ENCODE measurements around the gene CTDSP1. TPM values are rescaled to one million over a fixed set of nuclear protein-coding genes. Genes with fewer than 3 reads are reported as not detected.

CTDSP1 gene
- total and polyA plus RNA-seq, 4 donors: 38.3 to 76.5 (median 56.6) TPM

DNA sequence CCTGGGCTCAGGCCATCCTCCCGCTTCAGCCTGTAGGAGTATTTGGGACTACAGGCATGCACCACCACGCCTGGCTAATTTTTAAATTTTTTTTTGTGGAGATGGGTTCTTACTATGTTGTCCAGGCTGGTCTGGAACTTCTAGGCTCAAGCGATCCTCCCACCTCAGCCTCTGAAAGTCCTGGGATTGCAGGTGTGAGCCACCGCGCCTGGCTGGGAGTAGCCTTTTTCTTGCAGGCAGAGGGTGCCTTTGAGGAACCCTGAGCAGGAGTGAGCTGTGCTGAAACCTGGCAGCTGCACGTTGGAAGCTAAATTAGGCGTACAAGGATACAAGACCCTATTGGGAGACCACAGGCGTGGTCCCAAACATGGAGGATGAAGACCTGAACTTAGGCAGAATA is 8.0 kb downstream of the CTDSP1 start:
- H3K27ac ChIP-seq (ENCODE audit: low read depth in 1 of 2, low read length in 2 of 2): no peak overlapping the region
- DNase-seq (ENCODE audit: low spot score): no peak
- H3K27me3 ChIP-seq (ENCODE audit: control insufficient read depth in 4 of 4, insufficient read depth in 4 of 4, low read length in 3 of 4): no peaks in the 10 kb centered on the region
- no peaks in the 10 kb centered on the region for H3K9me3 ChIP-seq (ENCODE audit: control insufficient read depth in 4 of 4, low read length in 3 of 4)
- WGBS: 88% methylated on average over 8 of the region's 8 CpGs
- no peak overlapping the region for H3K9ac ChIP-seq (ENCODE audit: low read depth in 1 of 2, low read length in 2 of 2)
- H3K4me3 ChIP-seq (ENCODE audit: low read depth in 1 of 3, low read length in 3 of 3): no peak overlapping the region
- peaks cover 3 to 14% (median 11%) of the 10 kb centered on the region in 4 donors for H3K36me3 ChIP-seq (ENCODE audit: control insufficient read depth in 4 of 4, insufficient read depth in 3 of 4, low read depth in 1 of 4, low read length in 3 of 4)
- TF ChIP-seq EGR1 (IDR thresholded peaks at IDR 0.05; ENCODE audit: low read depth in 2 of 2): no peak
- TF ChIP-seq TAF1 (conservative IDR thresholded peaks at IDR 0.05): no peak
- no peak for TF ChIP-seq GABPA (IDR thresholded peaks at IDR 0.05 in 1 of 2, conservative IDR thresholded peaks at IDR 0.05 in 1 of 2)
- TF ChIP-seq FOXA1 (IDR thresholded peaks at IDR 0.05): no peak
- no peak for TF ChIP-seq YY1 (IDR thresholded peaks at IDR 0.05)
- TF ChIP-seq, protein P1, sequence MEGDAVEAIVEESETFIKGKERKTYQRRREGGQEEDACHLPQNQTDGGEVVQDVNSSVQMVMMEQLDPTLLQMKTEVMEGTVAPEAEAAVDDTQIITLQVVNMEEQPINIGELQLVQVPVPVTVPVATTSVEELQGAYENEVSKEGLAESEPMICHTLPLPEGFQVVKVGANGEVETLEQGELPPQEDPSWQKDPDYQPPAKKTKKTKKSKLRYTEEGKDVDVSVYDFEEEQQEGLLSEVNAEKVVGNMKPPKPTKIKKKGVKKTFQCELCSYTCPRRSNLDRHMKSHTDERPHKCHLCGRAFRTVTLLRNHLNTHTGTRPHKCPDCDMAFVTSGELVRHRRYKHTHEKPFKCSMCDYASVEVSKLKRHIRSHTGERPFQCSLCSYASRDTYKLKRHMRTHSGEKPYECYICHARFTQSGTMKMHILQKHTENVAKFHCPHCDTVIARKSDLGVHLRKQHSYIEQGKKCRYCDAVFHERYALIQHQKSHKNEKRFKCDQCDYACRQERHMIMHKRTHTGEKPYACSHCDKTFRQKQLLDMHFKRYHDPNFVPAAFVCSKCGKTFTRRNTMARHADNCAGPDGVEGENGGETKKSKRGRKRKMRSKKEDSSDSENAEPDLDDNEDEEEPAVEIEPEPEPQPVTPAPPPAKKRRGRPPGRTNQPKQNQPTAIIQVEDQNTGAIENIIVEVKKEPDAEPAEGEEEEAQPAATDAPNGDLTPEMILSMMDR (IDR thresholded peaks at IDR 0.05; ENCODE audit: low read depth, low read length, missing input control): no peak
- no peak for TF ChIP-seq NR2F2 (IDR thresholded peaks at IDR 0.05)
- H3K4me1 ChIP-seq (ENCODE audit: control insufficient read depth in 4 of 4, insufficient read depth in 4 of 4, low read length in 3 of 4): peaks cover 13 to 47% (median 38%) of the 10 kb centered on the region in 4 donors

GRCh38 chr2:218418321-218418716 is 18.7 kb downstream of the CTDSP1 start:
- no peak for DNase-seq (ENCODE audit: low spot score)
- Histone ChIP-seq H3K4me1 (ENCODE audit: control insufficient read depth in 4 of 4, insufficient read depth in 4 of 4, low read length in 3 of 4) (peaks cover 5 to 16% (median 11%) of the 10 kb centered on the region in 4 donors), H3K9ac (ENCODE audit: low read depth in 1 of 2, low read length in 2 of 2) (no peak overlapping the region), H3K27me3 (ENCODE audit: control insufficient read depth in 4 of 4, insufficient read depth in 4 of 4, low read length in 3 of 4) (no peaks in the 10 kb centered on the region), H3K36me3 (ENCODE audit: control insufficient read depth in 4 of 4, insufficient read depth in 3 of 4, low read depth in 1 of 4, low read length in 3 of 4) (no peaks in the 10 kb centered on the region), H3K27ac (ENCODE audit: low read depth in 1 of 2, low read length in 2 of 2) (peak overlapping the region in 1 of 2 donors; percentile 18), H3K4me3 (ENCODE audit: low read depth in 1 of 3, low read length in 3 of 3) (no peak overlapping the region), H3K9me3 (ENCODE audit: control insufficient read depth in 4 of 4, low read length in 3 of 4) (no peaks in the 10 kb centered on the region)
- 85% methylated on average over 5 of the region's 5 CpGs for WGBS
- TF ChIP-seq SP1 (IDR thresholded peaks at IDR 0.05) (no peak), HNF4A (conservative IDR thresholded peaks at IDR 0.05) (no peak), RAD21 (IDR thresholded peaks at IDR 0.05) (no peak), FOXA1 (IDR thresholded peaks at IDR 0.05) (no peak), HNF4G (IDR thresholded peaks at IDR 0.05) (no peak), JUND (IDR thresholded peaks at IDR 0.05) (no peak), RXRA (IDR thresholded peaks at IDR 0.05) (no peak), YY1 (IDR thresholded peaks at IDR 0.05) (no peak), ZBTB33 (IDR thresholded peaks at IDR 0.05) (no peak), TAF1 (conservative IDR thresholded peaks at IDR 0.05) (no peak), EGR1 (IDR thresholded peaks at IDR 0.05; ENCODE audit: low read depth in 2 of 2) (no peak), GABPA (IDR thresholded peaks at IDR 0.05 in 1 of 2, conservative IDR thresholded peaks at IDR 0.05 in 1 of 2) (no peak), FOXA2 (IDR thresholded peaks at IDR 0.05) (no peak)
- TF ChIP-seq, protein P1 (IDR thresholded peaks at IDR 0.05; ENCODE audit: low read depth, low read length, missing input control): no peak
- TF ChIP-seq, protein P2, sequence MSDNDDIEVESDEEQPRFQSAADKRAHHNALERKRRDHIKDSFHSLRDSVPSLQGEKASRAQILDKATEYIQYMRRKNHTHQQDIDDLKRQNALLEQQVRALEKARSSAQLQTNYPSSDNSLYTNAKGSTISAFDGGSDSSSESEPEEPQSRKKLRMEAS (IDR thresholded peaks at IDR 0.05): no peak
- TF ChIP-seq, protein P3, sequence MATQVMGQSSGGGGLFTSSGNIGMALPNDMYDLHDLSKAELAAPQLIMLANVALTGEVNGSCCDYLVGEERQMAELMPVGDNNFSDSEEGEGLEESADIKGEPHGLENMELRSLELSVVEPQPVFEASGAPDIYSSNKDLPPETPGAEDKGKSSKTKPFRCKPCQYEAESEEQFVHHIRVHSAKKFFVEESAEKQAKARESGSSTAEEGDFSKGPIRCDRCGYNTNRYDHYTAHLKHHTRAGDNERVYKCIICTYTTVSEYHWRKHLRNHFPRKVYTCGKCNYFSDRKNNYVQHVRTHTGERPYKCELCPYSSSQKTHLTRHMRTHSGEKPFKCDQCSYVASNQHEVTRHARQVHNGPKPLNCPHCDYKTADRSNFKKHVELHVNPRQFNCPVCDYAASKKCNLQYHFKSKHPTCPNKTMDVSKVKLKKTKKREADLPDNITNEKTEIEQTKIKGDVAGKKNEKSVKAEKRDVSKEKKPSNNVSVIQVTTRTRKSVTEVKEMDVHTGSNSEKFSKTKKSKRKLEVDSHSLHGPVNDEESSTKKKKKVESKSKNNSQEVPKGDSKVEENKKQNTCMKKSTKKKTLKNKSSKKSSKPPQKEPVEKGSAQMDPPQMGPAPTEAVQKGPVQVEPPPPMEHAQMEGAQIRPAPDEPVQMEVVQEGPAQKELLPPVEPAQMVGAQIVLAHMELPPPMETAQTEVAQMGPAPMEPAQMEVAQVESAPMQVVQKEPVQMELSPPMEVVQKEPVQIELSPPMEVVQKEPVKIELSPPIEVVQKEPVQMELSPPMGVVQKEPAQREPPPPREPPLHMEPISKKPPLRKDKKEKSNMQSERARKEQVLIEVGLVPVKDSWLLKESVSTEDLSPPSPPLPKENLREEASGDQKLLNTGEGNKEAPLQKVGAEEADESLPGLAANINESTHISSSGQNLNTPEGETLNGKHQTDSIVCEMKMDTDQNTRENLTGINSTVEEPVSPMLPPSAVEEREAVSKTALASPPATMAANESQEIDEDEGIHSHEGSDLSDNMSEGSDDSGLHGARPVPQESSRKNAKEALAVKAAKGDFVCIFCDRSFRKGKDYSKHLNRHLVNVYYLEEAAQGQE (IDR thresholded peaks at IDR 0.05): no peak

Measured in liver (tissue), 9 donors.